K562 (cell line): Measurements from ENCODE around the gene IDUA. TPM values are rescaled to one million over a fixed set of nuclear protein-coding genes. Genes with fewer than 3 reads are reported as not detected.

Experiments used
- ATAC-seq: fragments of 200-7000 bp; cut with Tn5 transposase; 3 replicates; pipeline ENCODE4 v1.9.1; 2020; ENCODE audit warnings: moderate library complexity
- BruUV-seq: library from RNA; stranded (reverse); fragments of 400-500 nt; replicated peaks from 2 replicates; lab custom pipeline; 2021; lab: Mats Ljungman, UMichigan
- CTCF ChIA-PET: fragments of 300-600 bp; formaldehyde crosslinking; extraction: SDS; loops from one replicate; lab custom pipeline; 2021; ENCODE audit warnings: low intra/inter-chr PET ratio; lab: Yijun Ruan, JAX
- POLR2A ChIA-PET: fragments of 300-600, 350-650 bp; sonication (Branson Sonifier 250); formaldehyde crosslinking; extraction: SDS; loops from one replicate; lab custom pipeline; 2021; ENCODE audit warnings: antibody characterized with exemption, inconsistent platforms; lab: Yijun Ruan, JAX
- DNase-seq, 4 experiments: peaks; one replicate each; pipeline versions ENCODE4 v3.0.0 to v3.0.0-alpha.2; 2011 to 2018; ENCODE audit warnings: low spot score in 3 of 4, mixed read lengths in 3 of 4; ENCODE audit errors: extremely low read depth in 1 of 4
- FAIRE-seq: peaks from 2 replicates; lab custom pipeline; 2011; peaks lifted over from hg19 to GRCh38; lab: Jason Lieb, UNC
- H2AFZ ChIP-seq: 2 replicates; pipeline ENCODE4 v1.6.0; 2011; ENCODE audit warnings: low read depth, low read length, control low read depth, inconsistent platforms
- H3K27ac ChIP-seq: fragments of 200-600 bp; 3 replicates; pipeline ENCODE4 v1.8.0; 2011; ENCODE audit warnings: low read depth, mild to moderate bottlenecking, control low read depth, inconsistent platforms, low read length, moderate library complexity, mixed read lengths; ENCODE audit errors: extremely low read depth
- H3K27me3 ChIP-seq, 2 experiments: fragments of 300-600 bp in 1 of 2; 2 replicates in 1 of 2; 3 replicates in 1 of 2; pipeline versions ENCODE4 v1.6.0 to v1.8.0; 2011; ENCODE audit warnings: inconsistent platforms in 2 of 2, low read length in 2 of 2, mild to moderate bottlenecking in 1 of 2, mixed read lengths in 1 of 2, moderate library complexity in 1 of 2; ENCODE audit not compliant: control insufficient read depth in 2 of 2, insufficient read depth in 2 of 2
- H3K36me3 ChIP-seq: fragments of 300-600 bp; 3 replicates; pipeline ENCODE4 v1.8.0; 2011; ENCODE audit warnings: mild to moderate bottlenecking, low read length, inconsistent platforms; ENCODE audit not compliant: control insufficient read depth, insufficient read depth
- H3K4me1 ChIP-seq, 2 experiments: fragments of 200-600 bp in 1 of 2; replicated peaks in 1 of 2; 2 replicates in 1 of 2; 3 replicates in 1 of 2; pipeline versions ENCODE4 v1.5.1 to v1.8.0; 2011; ENCODE audit warnings: inconsistent platforms in 2 of 2, low read length in 2 of 2, mild to moderate bottlenecking in 1 of 2, mixed read lengths in 1 of 2, moderate library complexity in 1 of 2; ENCODE audit not compliant: control insufficient read depth in 2 of 2, insufficient read depth in 2 of 2
- H3K4me2 ChIP-seq: 2 replicates; pipeline ENCODE4 v1.6.1; 2011; ENCODE audit warnings: low read length, control low read depth, inconsistent platforms, mixed read lengths; ENCODE audit not compliant: insufficient read depth
- H3K4me3 ChIP-seq: fragments of 200-600 bp; sonication (generic), shearing (Covaris generic); 2 replicates; pipeline ENCODE4 v1.5.1; 2016; ENCODE audit warnings: control low read depth, inconsistent platforms
- H3K79me2 ChIP-seq: fragments of 200-600 bp; 3 replicates; pipeline ENCODE4 v1.8.0; 2011; ENCODE audit warnings: low read length, inconsistent platforms; ENCODE audit not compliant: control insufficient read depth, insufficient read depth
- H3K9ac ChIP-seq, 2 experiments: 2 replicates each; pipeline versions ENCODE4 v1.6.0 to v1.6.1; 2011; ENCODE audit warnings: low read depth in 2 of 2, low read length in 2 of 2, control low read depth in 1 of 2, inconsistent platforms in 1 of 2, mild to moderate bottlenecking in 1 of 2, mixed read lengths in 1 of 2; ENCODE audit not compliant: insufficient read depth in 1 of 2
- H3K9me1 ChIP-seq: one replicate; pipeline ENCODE4 v1.6.0; 2011; ENCODE audit warnings: inconsistent platforms, mild to moderate bottlenecking, low read length, moderate library complexity; ENCODE audit not compliant: control insufficient read depth, insufficient read depth
- H3K9me3 ChIP-seq: replicated peaks from 2 replicates; pipeline ENCODE4 v1.5.1; 2011; ENCODE audit warnings: low read depth, low read length, inconsistent platforms; ENCODE audit not compliant: control insufficient read depth, insufficient read depth
- H4K20me1 ChIP-seq: replicated peaks from 2 replicates; pipeline ENCODE4 v1.6.1; 2011; ENCODE audit warnings: low read length, inconsistent platforms, mixed read lengths; ENCODE audit not compliant: control insufficient read depth, insufficient read depth
- MIER1 ChIP-seq: fragments of 450-650 bp; IDR thresholded peaks from 2 replicates; pipeline ENCODE4 v1.6.1; 2016; ENCODE audit warnings: antibody characterized with exemption, mild to moderate bottlenecking, low read depth
- PHF20 ChIP-seq: fragments of 450-650 bp; IDR thresholded peaks from 2 replicates; pipeline ENCODE4 v1.6.1; 2018; ENCODE audit not compliant: partially characterized antibody
- POLR2G ChIP-seq: fragments of 200-400 bp; formaldehyde crosslinking; IDR thresholded peaks from 2 replicates; pipeline ENCODE4 v1.6.1; 2017; ENCODE audit warnings: low read depth, mild to moderate bottlenecking, antibody characterized with exemption, low read length, moderate library complexity
- THRA ChIP-seq: fragments of 450-650 bp; IDR thresholded peaks from 2 replicates; pipeline ENCODE4 v1.6.1; 2017; ENCODE audit warnings: mild to moderate bottlenecking, moderate library complexity
- ZNF431 ChIP-seq: sonication (generic); formaldehyde crosslinking; IDR thresholded peaks from 2 replicates; pipeline ENCODE4 v1.8.0; 2022; ENCODE audit warnings: mild to moderate bottlenecking, missing genetic modification reagents
- ZNF561 ChIP-seq: fragments of 450-650 bp; formaldehyde crosslinking; conservative IDR thresholded peaks from 2 replicates; pipeline ENCODE4 v1.4.0; 2020; ENCODE audit warnings: mild to moderate bottlenecking, moderate library complexity
- ZNF57 ChIP-seq: fragments of 450-650 bp; formaldehyde crosslinking; IDR thresholded peaks from 2 replicates; pipeline ENCODE4 v1.4.0; 2020; ENCODE audit warnings: mild to moderate bottlenecking, moderate library complexity
- ZNF655 ChIP-seq: fragments of 250-450 bp; sonication (Bioruptor Pico); IDR thresholded peaks from 2 replicates; pipeline ENCODE4 v1.5.0; 2021
- WGBS: fragments of 100-300 bp; shearing (Covaris generic); methylation state at CpG from one replicate; pipeline ENCODE4 v1.1.6; 2016; ENCODE audit warnings: low coverage, mixed read lengths; ENCODE audit not compliant: insufficient coverage; ENCODE audit errors: missing lambda C conversion rate; 5-methylcytosine and 5-hydroxymethylcytosine counted together
- in situ Hi-C: fragments of 300-500 bp; cut with MboI; formaldehyde crosslinking; loops from 4 replicates; pipeline ENCODE4 v1.15.0; 2018; ENCODE audit warnings: inconsistent platforms, mixed read lengths
- intact Hi-C: fragments of 100-400 bp; cut with micrococcal nuclease; formaldehyde crosslinking; loops from 2 replicates; pipeline ENCODE4 v1.14.2; 2022
- polyA plus RNA-seq, 8 experiments: library from polyadenylated mRNA; depleted of rRNA in 4 of 8; stranded (reverse) in 5 of 8; unstranded in 3 of 8; fragments of >200 nt; fragmentation: Nextera tagmentation in 2 of 8; fragmentation: Illumina TruSeq in 1 of 8; extraction: Ambion mirVana in 2 of 8; extraction: Trizol in 1 of 8; gene quantifications; 2 replicates each; pipeline versions ENCODE4 v1.2.1 to v1.2.3, GENCODE V29; 2011 to 2014; ENCODE audit warnings: inconsistent platforms in 1 of 8, missing spikeins in 1 of 8
- total RNA-seq, 7 experiments: library from RNA; depleted of rRNA in 6 of 7; stranded (reverse); fragments of >200 nt in 6 of 7; fragmentation: Illumina TruSeq in 2 of 7; extraction: Trizol in 2 of 7; gene quantifications; 2 replicates each; pipeline versions ENCODE4 v1.2.1 to v1.2.3, GENCODE V29; 2011 to 2021; ENCODE audit warnings: low replicate concordance in 1 of 7

The IDUA gene
- total and polyA plus RNA-seq, 9 of the 15 experiments (the other 6 are each of a cell fraction or from before 2014, with no cell fraction given), result 0.04 to 16.1 (median 1.2) TPM

- ATAC-seq (no peak), FAIRE-seq (no peak), DNase-seq (no peak)
- in situ Hi-C loops, result no loop called here
- no peaks in the 10 kb centered on the region for H3K27me3 ChIP-seq
- H3K36me3 ChIP-seq, result peaks cover 29% of the 10 kb centered on the region; the same call in 2 of the 3 replicates
- CTCF ChIA-PET, result no interaction called here
- WGBS, result 94% methylated on average over 17 of the region's 32 CpGs
- no peaks in the 10 kb centered on the region; the same call in 1 of the 2 replicates for H3K9me3 ChIP-seq
- no peak overlapping the region for H3K4me3 ChIP-seq
- BruUV-seq, result TSS peak; percentile 57
- H3K4me2 ChIP-seq, result no peak overlapping the region
- H4K20me1 ChIP-seq, result no peaks in the 10 kb centered on the region
- H3K27ac ChIP-seq, result no peak overlapping the region
- no peak overlapping the region for H2AFZ ChIP-seq
- no peak for TF ChIP-seq ZNF431 (CRISPR knock-in tag)
- TF ChIP-seq ZNF655 (CRISPR knock-in tag), result no peak
- TF ChIP-seq POLR2G, result peak; percentile 10
- no peak for TF ChIP-seq MIER1
- no peak for TF ChIP-seq ZNF57 (CRISPR knock-in tag)
- no peak for TF ChIP-seq THRA
- TF ChIP-seq PHF20, result no peak
- TF ChIP-seq ZNF561 (CRISPR knock-in tag), result no peak
- TF ChIP-seq, all 486 proteins: peak for 1
- intact Hi-C loops, result no loop called here
- Histone ChIP-seq H3K9ac (no peak overlapping the region), H3K79me2 (no peaks in the 10 kb centered on the region), H3K9me1 (no peaks in the 10 kb centered on the region), H3K4me1 (peaks cover 0 to 62% of the 10 kb centered on the region in 2 experiments; a peak in 3 of 5 replicates)
- POLR2A ChIA-PET, result interaction anchor here (1.1 kb wide), 1 partner anchor 10 kb away, joined by 4 read pairs; no protein-coding TSS in a partner anchor
Observed at GRCh38 chr4:1024882-1025545, 38.2 kb downstream of the IDUA start.
